GM19023 (cell line): Measurements from ENCODE around the gene TTI1.

Source experiments
- ATAC-seq: cut with Tn5 transposase; IDR thresholded peaks from one replicate; pipeline ENCODE4 v1.9.1; 2021; ENCODE audit warnings: mild to moderate bottlenecking, moderate library complexity; ENCODE audit not compliant: unreplicated experiment

TTI1 gene

GRCh38 chr20:37989601-37990295 lies 43.5 kb downstream of the TTI1 start:
- no peak for ATAC-seq

GRCh38 chr20:37988306-37988954 lies 44.8 kb downstream of the TTI1 start:
- ATAC-seq: no peak

DNA sequence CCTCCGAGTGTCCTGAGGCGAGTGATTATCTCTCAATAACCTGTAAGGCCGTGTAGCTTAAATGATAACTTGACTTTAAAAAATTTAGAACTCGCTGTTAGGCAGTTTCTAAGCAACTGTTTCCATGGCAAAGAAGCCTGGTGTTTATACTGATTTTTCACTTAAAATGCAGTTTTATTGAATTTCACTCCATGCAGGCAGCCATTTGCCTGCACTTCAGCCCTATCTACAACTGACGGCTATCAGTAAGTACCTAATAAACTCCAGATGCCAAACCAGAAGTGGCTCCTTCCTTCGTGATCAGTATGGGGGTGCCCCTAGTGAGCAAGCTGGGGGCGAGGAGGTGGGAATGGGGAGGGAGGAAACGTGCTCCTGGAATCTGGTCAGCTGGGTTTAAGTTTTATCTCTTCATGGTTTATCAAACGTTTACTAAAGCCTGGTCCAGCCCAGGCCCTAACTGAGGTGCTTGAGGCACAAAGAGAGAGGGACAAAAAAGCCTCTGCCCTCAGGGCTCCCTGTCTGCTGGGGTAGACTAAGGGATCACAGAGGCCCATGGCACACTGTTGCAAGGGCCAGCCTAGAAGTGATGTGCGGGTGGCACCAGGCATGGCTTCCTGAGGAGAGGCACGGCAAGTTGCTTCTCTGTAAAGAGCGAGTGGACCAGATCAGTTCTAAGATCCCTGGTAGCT lies 45.5 kb downstream of the TTI1 start:
- ATAC-seq: no peak

DNA sequence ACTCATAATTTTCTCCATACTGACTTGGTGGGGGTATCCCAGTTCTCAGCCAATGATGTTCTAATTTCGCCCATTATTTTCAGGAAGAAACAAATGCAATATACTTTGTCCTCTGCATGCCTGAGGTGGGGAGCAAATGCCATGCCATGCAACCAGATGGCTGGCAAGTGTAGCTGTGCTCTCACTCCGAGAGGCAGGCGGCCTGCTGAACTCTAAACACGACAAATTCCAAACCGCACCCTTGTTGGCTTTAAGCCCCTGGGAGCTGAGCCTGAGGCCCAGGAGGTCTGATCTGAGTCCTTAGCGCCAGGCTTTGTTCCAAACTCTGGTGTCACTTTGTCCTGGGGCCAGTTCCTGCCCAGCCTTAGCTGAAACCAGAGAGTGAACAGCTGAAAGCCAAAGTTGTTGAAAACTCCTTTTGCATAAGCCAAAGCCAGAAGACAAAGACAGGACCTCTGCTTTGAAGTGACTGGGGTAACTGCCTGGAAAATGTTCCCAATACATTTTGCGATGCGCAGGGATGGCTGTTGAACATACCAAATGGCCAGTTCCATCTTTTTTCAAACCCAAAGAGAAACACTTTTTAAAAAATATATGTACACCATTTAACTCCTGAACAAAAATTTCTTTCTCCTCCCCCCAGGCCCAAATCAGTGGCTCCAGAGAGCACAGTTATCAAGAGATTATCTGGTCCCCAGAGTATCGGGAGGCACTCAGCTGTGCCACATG lies 46.2 kb downstream of the TTI1 start:
- ATAC-seq: no peak

DNA sequence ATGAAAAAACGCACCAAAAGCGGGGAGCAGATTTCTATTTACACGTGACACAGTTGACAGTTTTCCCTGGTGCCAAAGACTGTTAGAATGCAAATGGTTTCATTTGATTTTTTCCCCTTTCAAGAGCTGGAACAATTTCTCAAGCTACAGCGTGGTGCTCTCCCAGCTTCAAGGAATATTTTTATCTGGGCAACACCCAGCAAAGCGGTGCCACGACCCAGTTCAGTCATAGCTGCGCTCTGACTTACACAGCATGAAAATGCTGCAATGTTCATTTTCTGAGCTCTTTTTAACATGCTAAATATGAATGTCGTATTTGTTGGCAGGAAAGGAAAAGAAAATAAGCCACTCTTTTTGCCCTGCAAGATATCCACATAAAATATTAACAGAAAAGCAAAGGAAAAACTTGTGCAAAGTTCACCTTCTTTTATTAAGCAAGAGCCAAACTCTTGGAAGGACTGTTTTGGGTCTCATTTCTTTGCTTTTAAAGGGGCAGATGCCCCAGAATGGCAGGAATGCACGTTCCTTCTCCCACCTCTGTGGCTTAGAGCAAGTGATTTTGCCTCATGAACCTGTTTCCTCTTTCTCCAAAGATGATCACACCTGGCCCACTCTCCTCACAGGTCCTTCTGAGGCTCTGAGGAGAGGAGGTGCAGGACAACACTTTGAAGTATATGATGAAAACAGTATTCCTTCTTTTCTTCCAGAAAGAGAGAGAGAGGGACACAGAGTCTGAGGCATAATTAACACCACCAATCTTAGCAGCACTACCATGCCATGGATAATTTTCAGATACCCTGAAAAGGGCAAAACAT lies 47.0 kb downstream of the TTI1 start:
- no peak for ATAC-seq

GRCh38 chr20:37984018-37984785 lies 49.1 kb downstream of the TTI1 start:
- ATAC-seq: no peak

DNA sequence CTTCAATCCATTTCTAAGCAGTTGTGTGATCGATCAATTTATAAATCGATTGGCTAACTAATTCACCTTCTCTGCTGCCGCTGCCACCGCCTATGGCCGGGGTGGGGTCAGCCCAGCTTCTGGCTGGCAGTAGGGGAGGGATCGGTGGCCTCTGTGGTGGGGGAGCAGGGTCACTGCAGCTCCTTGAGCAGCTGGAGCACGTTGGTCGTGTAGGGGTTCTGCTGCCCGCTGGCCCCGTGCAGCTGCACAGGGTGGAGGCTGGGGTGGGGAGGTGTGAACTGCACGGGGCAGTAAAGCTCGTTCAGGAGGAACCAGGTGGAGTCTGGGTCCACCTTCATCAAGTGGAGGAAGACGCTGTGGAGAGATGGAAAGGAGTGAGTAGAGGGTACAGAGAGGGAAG lies 50.0 kb downstream of the TTI1 start:
- ATAC-seq: no peak

DNA sequence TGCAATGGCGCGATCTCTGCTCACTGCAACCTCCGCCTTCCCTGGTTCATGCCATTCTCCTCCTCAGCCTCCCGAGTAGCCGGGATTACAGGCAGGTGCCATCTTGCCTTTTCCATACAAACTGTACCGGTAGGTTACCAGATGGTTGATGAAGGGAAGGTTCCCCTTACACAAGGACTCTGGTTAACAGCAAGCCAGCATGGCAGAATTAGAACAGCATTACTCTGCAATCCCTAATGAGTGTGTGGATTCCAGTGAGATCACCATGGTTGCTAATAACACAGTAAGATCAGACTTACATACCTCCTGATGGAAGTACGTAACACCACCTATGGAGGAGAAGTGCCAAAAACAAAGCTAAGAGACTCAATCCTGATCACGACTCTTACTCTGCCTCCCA lies 51.7 kb downstream of the TTI1 start:
- no peak for ATAC-seq

GRCh38 chr20:37980876-37981275 lies 52.4 kb downstream of the TTI1 start:
- ATAC-seq: no peak

DNA sequence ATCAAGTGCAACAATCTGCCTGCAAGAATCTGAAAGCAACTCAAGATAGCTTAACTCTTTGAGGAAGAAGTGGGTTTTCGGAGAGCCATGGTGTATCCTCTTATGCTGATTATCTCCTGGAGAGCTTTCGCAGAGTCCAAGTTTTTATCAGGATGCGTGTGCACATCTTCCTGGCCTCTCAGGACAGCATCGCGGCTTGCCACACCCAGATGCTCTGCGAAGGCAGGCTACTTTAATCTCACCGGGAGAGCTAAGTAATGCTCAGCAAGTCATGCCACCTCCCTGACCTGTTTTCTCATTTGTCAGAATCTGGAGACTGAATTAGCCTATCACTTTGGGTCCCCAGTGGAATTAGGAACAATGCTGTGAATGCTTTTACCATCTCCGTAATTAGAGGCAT lies 52.9 kb downstream of the TTI1 start:
- ATAC-seq: no peak

GRCh38 chr20:37979021-37979985 lies 54.0 kb downstream of the TTI1 start:
- no peak for ATAC-seq

GRCh38 chr20:37977786-37978185 lies 55.5 kb downstream of the TTI1 start:
- ATAC-seq: no peak

GRCh38 chr20:37977338-37977737 lies 55.9 kb downstream of the TTI1 start:
- no peak for ATAC-seq

- ATAC-seq: no peak
Measured at GRCh38 chr20:37976887-37977286, 56.4 kb downstream of the TTI1 start.

- ATAC-seq: no peak
Measured at GRCh38 chr20:37973059-37973910, 60.0 kb downstream of the TTI1 start.

GRCh38 chr20:37972256-37973058 lies 60.8 kb downstream of the TTI1 start:
- no peak for ATAC-seq

DNA sequence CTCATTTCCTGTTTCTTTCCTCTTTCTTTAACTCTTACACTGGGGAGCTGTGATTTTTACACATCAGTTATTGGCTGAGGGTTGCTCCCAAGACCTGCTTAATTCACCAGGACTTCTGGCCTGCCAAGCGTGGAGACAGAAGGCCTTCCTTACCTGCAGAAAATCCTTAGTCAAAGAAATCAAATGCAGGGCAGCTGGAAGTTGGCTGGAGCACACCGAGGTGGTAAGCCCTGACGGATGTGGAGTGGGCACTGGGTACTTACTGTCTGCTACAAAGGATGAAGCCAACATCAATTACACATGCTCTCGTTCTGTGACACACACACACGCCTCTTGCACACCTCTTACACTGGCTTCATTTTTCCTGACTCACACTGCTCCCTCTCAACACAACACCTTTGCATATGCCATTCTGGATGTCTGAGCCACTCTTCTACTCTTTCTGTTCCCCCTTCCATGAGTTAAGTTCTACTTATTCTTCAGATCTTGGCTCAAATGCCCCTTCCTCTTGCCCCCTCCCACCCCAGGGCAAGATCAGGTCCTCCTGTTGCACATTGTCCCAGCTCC lies 61.6 kb downstream of the TTI1 start:
- no peak for ATAC-seq
